Left kidney (tissue), 1 donor: ENCODE data around the gene WDR72. TPM values are rescaled to one million over a fixed set of nuclear protein-coding genes. Genes with fewer than 3 reads are reported as not detected.

ENCODE experiments used
- polyA plus RNA-seq: library from polyadenylated mRNA; unstranded; fragments of 120-200 nt; gene quantifications from one replicate; pipeline ENCODE4 v1.2.1, GENCODE V29; 2013; ENCODE audit not compliant: insufficient read length

The WDR72 gene
- polyA plus RNA-seq, 1 donor = 82.4 TPM

Other genes with a start within 250 kb of the WDR72 start
- 11.3 TPM for gene UNC13C, start 218.8 kb upstream of the WDR72 start, polyA plus RNA-seq